ENCODE measurements around the gene LCN12.

LCN12 gene

GRCh38 chr9:136945333-136946227 lies 6.5 kb upstream of the LCN12 start:
- no peak for FAIRE-seq

- no peak for FAIRE-seq
Observed at GRCh38 chr9:136946228-136947027, 5.6 kb upstream of the LCN12 start.

GRCh38 chr9:136947028-136947891 lies 4.8 kb upstream of the LCN12 start:
- FAIRE-seq = no peak

- no peak for FAIRE-seq
Observed at GRCh38 chr9:136947955-136948510, 4.0 kb upstream of the LCN12 start.

GRCh38 chr9:136949239-136949816 lies 2.7 kb upstream of the LCN12 start:
- FAIRE-seq = no peak

- no peak for FAIRE-seq
Observed at GRCh38 chr9:136949817-136950655, 2.0 kb upstream of the LCN12 start.

GRCh38 chr9:136950656-136951276 lies 1.3 kb upstream of the LCN12 start:
- no peak for FAIRE-seq

- FAIRE-seq = no peak
Observed at GRCh38 chr9:136952321-136952850, 313 bp downstream of the LCN12 start.

GRCh38 chr9:136952876-136953770 lies 1.1 kb downstream of the LCN12 start:
- no peak for FAIRE-seq

GRCh38 chr9:136953771-136954269 lies 1.7 kb downstream of the LCN12 start:
- FAIRE-seq = no peak

- FAIRE-seq = no peak
Observed at GRCh38 chr9:136954270-136955083, 2.4 kb downstream of the LCN12 start.

GRCh38 chr9:136955202-136955942 lies 3.3 kb downstream of the LCN12 start:
- no peak for FAIRE-seq

GRCh38 chr9:136955943-136956335 lies 3.9 kb downstream of the LCN12 start:
- no peak for FAIRE-seq

- no peak for FAIRE-seq
Observed at GRCh38 chr9:136956604-136957003, 4.5 kb downstream of the LCN12 start.

GRCh38 chr9:136957461-136957860 lies 5.4 kb downstream of the LCN12 start:
- FAIRE-seq = no peak

- FAIRE-seq = no peak
Observed at GRCh38 chr9:136957901-136958300, 5.8 kb downstream of the LCN12 start.

GRCh38 chr9:136958473-136958872 lies 6.4 kb downstream of the LCN12 start:
- FAIRE-seq = no peak
